Activated T-helper 1 cell treated with anti-CD3 and anti-CD28 coated beads, Interleukin-12 subunit alpha, Interleukin-12 subunit beta, Interleukin-2, Interleukin-4 antibody, amounts not matched to agents 30 ng/mL and 10 ng/mL and 1 ng/mL, durations not matched to agents 14 hours and 24 hours and 36 hours (primary cell): ENCODE results near the gene KRT222. TPM values are rescaled to one million over a fixed set of nuclear protein-coding genes. Genes with fewer than 3 reads are reported as not detected.

Experiments
- DNase-seq: peaks from one replicate; pipeline ENCODE4 v3.0.0; 2021; ENCODE audit warnings: low spot score
- H3K27ac Mint-ChIP-seq: one replicate; pipeline ENCODE4 v1.8.0; 2021; ENCODE audit warnings: mild to moderate bottlenecking, mixed read lengths
- H3K27me3 Mint-ChIP-seq: one replicate; pipeline ENCODE4 v1.8.0; 2022; ENCODE audit warnings: mild to moderate bottlenecking, moderate library complexity, mixed read lengths; ENCODE audit not compliant: insufficient read depth
- H3K36me3 Mint-ChIP-seq: one replicate; pipeline ENCODE4 v1.8.0; 2021; ENCODE audit warnings: low read depth, mixed read lengths
- H3K4me1 Mint-ChIP-seq: one replicate; pipeline ENCODE4 v1.8.0; 2021; ENCODE audit warnings: low read depth, mixed read lengths
- H3K4me3 Mint-ChIP-seq: one replicate; pipeline ENCODE4 v1.8.0; 2021; ENCODE audit warnings: mild to moderate bottlenecking, moderate library complexity, mixed read lengths
- H3K9me3 Mint-ChIP-seq: one replicate; pipeline ENCODE4 v1.8.0; 2021; ENCODE audit warnings: mixed read lengths
- intact Hi-C: fragments of 100-400 bp; cut with micrococcal nuclease; formaldehyde crosslinking; loops from one replicate; pipeline ENCODE4 v1.15.1; 2024
- total RNA-seq: library from RNA; stranded (reverse); gene quantifications from 2 replicates; pipeline ENCODE4 v1.2.3, GENCODE V29; 2022

The KRT222 gene
- total RNA-seq, 1 donor from 2014 or later: not detected

- DNase-seq: peak; percentile 24
- H3K9me3 Mint-ChIP-seq: no peaks in the 10 kb centered on the region
- peak overlapping the region; percentile 93 for H3K27ac Mint-ChIP-seq
- peaks cover 3% of the 10 kb centered on the region for H3K27me3 Mint-ChIP-seq
- peaks cover 93% of the 10 kb centered on the region for H3K4me1 Mint-ChIP-seq
- H3K4me3 Mint-ChIP-seq: peak overlapping the region; percentile 39
- no peaks in the 10 kb centered on the region for H3K36me3 Mint-ChIP-seq
- intact Hi-C loops: loop anchor here (1.0 to 5.0 kb wide), 2 partner anchors 10 to 161 kb away; no protein-coding TSS in a partner anchor
Observed at GRCh38 chr17:40608061-40608581, 56.9 kb downstream of the KRT222 start.

GRCh38 chr17:40607641-40608040, 57.3 kb downstream of the KRT222 start:
- intact Hi-C loops: loop anchor here (1.0 to 5.0 kb wide), 2 partner anchors 9 to 160 kb away; no protein-coding TSS in a partner anchor
- H3K36me3 Mint-ChIP-seq: no peaks in the 10 kb centered on the region
- peaks cover 93% of the 10 kb centered on the region for H3K4me1 Mint-ChIP-seq
- H3K27ac Mint-ChIP-seq: peak overlapping the region; percentile 93
- peaks cover 3% of the 10 kb centered on the region for H3K27me3 Mint-ChIP-seq
- peak overlapping the region; percentile 39 for H3K4me3 Mint-ChIP-seq
- H3K9me3 Mint-ChIP-seq: no peaks in the 10 kb centered on the region
- DNase-seq: no peak

GRCh38 chr17:40606548-40607353, 58.2 kb downstream of the KRT222 start:
- H3K4me1 Mint-ChIP-seq: peaks cover 94% of the 10 kb centered on the region
- H3K27ac Mint-ChIP-seq: peak overlapping the region; percentile 93
- H3K4me3 Mint-ChIP-seq: peak overlapping the region; percentile 17
- no peaks in the 10 kb centered on the region for H3K36me3 Mint-ChIP-seq
- DNase-seq: no peak
- intact Hi-C loops: loop anchor here (5.0 kb wide), 1 partner anchor 159 kb away; no protein-coding TSS in a partner anchor
- no peaks in the 10 kb centered on the region for H3K27me3 Mint-ChIP-seq
- H3K9me3 Mint-ChIP-seq: no peaks in the 10 kb centered on the region

GRCh38 chr17:40605306-40605705, 59.7 kb downstream of the KRT222 start:
- intact Hi-C loops: loop anchor here (1.0 to 5.0 kb wide), 3 partner anchors 10 to 158 kb away; no protein-coding TSS in a partner anchor
- peaks cover 5% of the 10 kb centered on the region for H3K36me3 Mint-ChIP-seq
- peak; percentile 56 for DNase-seq

More at GRCh38 chr17:40605306-40605705, 59.7 kb downstream of the KRT222 start:
- Mint-ChIP-seq H3K27ac (peak overlapping the region; percentile 76), H3K4me3 (peak overlapping the region; percentile 71), H3K9me3 (no peaks in the 10 kb centered on the region), H3K27me3 (no peaks in the 10 kb centered on the region), H3K4me1 (peaks cover 95% of the 10 kb centered on the region)

Other genes starting within 250 kb of the KRT222 start
- 161 and 174 TPM in 2 replicates for gene TOP2A, start 247.3 kb downstream of the KRT222 start, total RNA-seq
- gene IGFBP4, start 221.7 kb downstream of the KRT222 start, total RNA-seq: 83.9 and 84.3 TPM in 2 replicates
- gene TNS4, start 163.6 kb downstream of the KRT222 start, total RNA-seq: 14.5 and 15.5 TPM in 2 replicates
- gene CCR7, start 99.7 kb downstream of the KRT222 start, total RNA-seq: 165 and 166 TPM in 2 replicates
- 125 and 132 TPM in 2 replicates for gene SMARCE1, start 17.4 kb downstream of the KRT222 start, total RNA-seq
- not detected in 2 replicates for gene KRT24, start 38.6 kb upstream of the KRT222 start, total RNA-seq
- gene KRT25, start 90.2 kb upstream of the KRT222 start, total RNA-seq: not detected in 2 replicates
- gene KRT26, start 107.0 kb upstream of the KRT222 start, total RNA-seq: not detected in 2 replicates
- gene KRT27, start 117.4 kb upstream of the KRT222 start, total RNA-seq: not detected in 2 replicates
- not detected in 2 replicates for gene KRT28, start 134.8 kb upstream of the KRT222 start, total RNA-seq
- gene KRT10, start 157.4 kb upstream of the KRT222 start, total RNA-seq: 27.2 and 28.0 TPM in 2 replicates
- not detected in 2 replicates for gene KRT12, start 202.0 kb upstream of the KRT222 start, total RNA-seq
- not detected in 2 replicates for gene KRT20, start 220.1 kb upstream of the KRT222 start, total RNA-seq